Jurkat, Clone E6-1 (cell line): ENCODE measurements around the gene VWA2.

ENCODE experiments used
- DNase-seq: peaks from one replicate; pipeline ENCODE4 v3.0.0-alpha.2; 2011; ENCODE audit warnings: low read depth, low spot score
- H3K4me3 ChIP-seq: 2 replicates; pipeline ENCODE4 v1.5.1; 2011; ENCODE audit warnings: mild to moderate bottlenecking, low read length, control low read depth, moderate library complexity

VWA2 gene

GRCh38 chr10:114286921-114287320, 47.9 kb downstream of the VWA2 start:
- no peak for DNase-seq
- no peak overlapping the region for H3K4me3 ChIP-seq

- no peak overlapping the region for H3K4me3 ChIP-seq
- no peak for DNase-seq
These were observed 49.5 kb downstream of the VWA2 start for GRCh38 chr10:114288424-114289095.

GRCh38 chr10:114289096-114289436, 50.0 kb downstream of the VWA2 start:
- DNase-seq: no peak
- no peak overlapping the region for H3K4me3 ChIP-seq

- H3K4me3 ChIP-seq: no peak overlapping the region
- DNase-seq: no peak
These were observed 51.0 kb downstream of the VWA2 start for GRCh38 chr10:114290038-114290437.

GRCh38 chr10:114291076-114291475, 52.0 kb downstream of the VWA2 start:
- no peak overlapping the region for H3K4me3 ChIP-seq
- DNase-seq: no peak

GRCh38 chr10:114291516-114291915, 52.5 kb downstream of the VWA2 start:
- no peak for DNase-seq
- no peak overlapping the region for H3K4me3 ChIP-seq

GRCh38 chr10:114293075-114293474, 54.0 kb downstream of the VWA2 start:
- no peak overlapping the region for H3K4me3 ChIP-seq
- no peak for DNase-seq

- no peak for DNase-seq
- no peak overlapping the region for H3K4me3 ChIP-seq
These were observed 55.5 kb downstream of the VWA2 start for GRCh38 chr10:114294549-114294948.

- no peak for DNase-seq
- H3K4me3 ChIP-seq: no peak overlapping the region
These were observed 56.3 kb downstream of the VWA2 start for GRCh38 chr10:114295393-114295792.

GRCh38 chr10:114297136-114297705, 58.2 kb downstream of the VWA2 start:
- no peak for DNase-seq
- no peak overlapping the region for H3K4me3 ChIP-seq

- DNase-seq: no peak
- no peak overlapping the region for H3K4me3 ChIP-seq
These were observed 61.1 kb downstream of the VWA2 start for GRCh38 chr10:114300036-114300645.

- no peak for DNase-seq
- no peak overlapping the region for H3K4me3 ChIP-seq
These were observed 62.1 kb downstream of the VWA2 start for GRCh38 chr10:114301177-114301576.

GRCh38 chr10:114301951-114302710, 63.1 kb downstream of the VWA2 start:
- no peak overlapping the region for H3K4me3 ChIP-seq
- no peak for DNase-seq

- DNase-seq: no peak
- H3K4me3 ChIP-seq: peak overlapping the region; percentile 78
These were observed 64.5 kb downstream of the VWA2 start for GRCh38 chr10:114303556-114303955.

- peak overlapping the region; percentile 78 for H3K4me3 ChIP-seq
- peak; percentile 68 for DNase-seq
These were observed 65.0 kb downstream of the VWA2 start for GRCh38 chr10:114304017-114304570.

- peak overlapping the region; percentile 78 for H3K4me3 ChIP-seq
- peak; percentile 75 for DNase-seq
These were observed 65.7 kb downstream of the VWA2 start for GRCh38 chr10:114304571-114305421.

GRCh38 chr10:114305521-114305925, 66.5 kb downstream of the VWA2 start:
- DNase-seq: no peak
- no peak overlapping the region for H3K4me3 ChIP-seq

- H3K4me3 ChIP-seq: no peak overlapping the region
- DNase-seq: no peak
These were observed 67.3 kb downstream of the VWA2 start for GRCh38 chr10:114306116-114306973.
